Mammary epithelial cell (primary cell): ENCODE results near the gene NTMT1.

Experiments used
- CTCF ChIP-seq, 2 donors: IDR thresholded peaks in 1 of 2; conservative IDR thresholded peaks in 1 of 2; 2 replicates each; pipeline ENCODE4 v1.5.1; 2011 to 2012; ENCODE audit warnings: inconsistent platforms in 2 of 2, low read length in 2 of 2, mild to moderate bottlenecking in 2 of 2, control low read depth in 1 of 2, low read depth in 1 of 2; ENCODE audit not compliant: insufficient read depth in 1 of 2; ENCODE audit errors: extremely low read depth in 1 of 2
- EZH2 ChIP-seq: IDR thresholded peaks from 2 replicates; pipeline ENCODE4 v1.6.1; 2012; ENCODE audit warnings: low read length, inconsistent platforms, borderline replicate concordance

GRCh38 chr9:129672702-129673101, 46.7 kb downstream of the NTMT1 start:
- TF ChIP-seq CTCF (conservative IDR thresholded peaks at IDR 0.05 in 1 of 2, IDR thresholded peaks at IDR 0.05 in 1 of 2; ENCODE audit: extremely low read depth in 1 of 2, insufficient read depth in 1 of 2, low read depth in 1 of 2, low read length in 2 of 2) (no peak), EZH2 (no peak)
